Epithelial cell of esophagus (primary cell): Measurements from ENCODE around the gene PSMD13.

Experiments
- DNase-seq: peaks from one replicate; pipeline ENCODE4 v3.0.0; 2010; ENCODE audit warnings: low read depth
- H3K4me3 ChIP-seq: 2 replicates; pipeline ENCODE4 v1.5.1; 2011; ENCODE audit warnings: mild to moderate bottlenecking, low read length, control low read depth
- TF ChIP-seq, protein P1 (sequence below): IDR thresholded peaks from 2 replicates; pipeline ENCODE4 v1.5.1; 2011; ENCODE audit warnings: low read depth, mild to moderate bottlenecking, low read length, control low read depth, inconsistent platforms; ENCODE audit not compliant: insufficient read depth; ENCODE audit errors: missing control alignments

PSMD13 gene

DNA sequence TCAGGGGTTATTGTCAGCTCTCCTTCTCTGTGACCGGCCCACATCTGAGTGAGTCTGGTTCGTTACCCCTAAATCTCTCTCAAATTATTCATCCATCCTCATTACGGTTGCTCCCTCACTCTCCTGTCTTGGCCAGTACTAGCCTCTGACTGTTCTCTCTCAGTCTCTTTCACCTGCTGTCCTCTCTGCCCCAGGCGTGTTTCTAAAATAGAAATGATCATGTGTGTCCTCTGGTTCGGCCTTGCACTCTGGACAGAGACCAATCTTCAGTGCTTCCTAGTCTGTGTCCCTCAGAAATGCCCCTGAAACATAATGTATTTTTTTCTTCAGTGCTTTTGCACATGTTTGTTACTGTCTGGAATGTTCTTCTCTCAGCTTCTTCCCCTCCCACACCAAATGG is 4.9 kb downstream of the PSMD13 start:
- TF ChIP-seq, protein P1, sequence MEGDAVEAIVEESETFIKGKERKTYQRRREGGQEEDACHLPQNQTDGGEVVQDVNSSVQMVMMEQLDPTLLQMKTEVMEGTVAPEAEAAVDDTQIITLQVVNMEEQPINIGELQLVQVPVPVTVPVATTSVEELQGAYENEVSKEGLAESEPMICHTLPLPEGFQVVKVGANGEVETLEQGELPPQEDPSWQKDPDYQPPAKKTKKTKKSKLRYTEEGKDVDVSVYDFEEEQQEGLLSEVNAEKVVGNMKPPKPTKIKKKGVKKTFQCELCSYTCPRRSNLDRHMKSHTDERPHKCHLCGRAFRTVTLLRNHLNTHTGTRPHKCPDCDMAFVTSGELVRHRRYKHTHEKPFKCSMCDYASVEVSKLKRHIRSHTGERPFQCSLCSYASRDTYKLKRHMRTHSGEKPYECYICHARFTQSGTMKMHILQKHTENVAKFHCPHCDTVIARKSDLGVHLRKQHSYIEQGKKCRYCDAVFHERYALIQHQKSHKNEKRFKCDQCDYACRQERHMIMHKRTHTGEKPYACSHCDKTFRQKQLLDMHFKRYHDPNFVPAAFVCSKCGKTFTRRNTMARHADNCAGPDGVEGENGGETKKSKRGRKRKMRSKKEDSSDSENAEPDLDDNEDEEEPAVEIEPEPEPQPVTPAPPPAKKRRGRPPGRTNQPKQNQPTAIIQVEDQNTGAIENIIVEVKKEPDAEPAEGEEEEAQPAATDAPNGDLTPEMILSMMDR = no peak
- H3K4me3 ChIP-seq = no peak overlapping the region
- DNase-seq = no peak

DNA sequence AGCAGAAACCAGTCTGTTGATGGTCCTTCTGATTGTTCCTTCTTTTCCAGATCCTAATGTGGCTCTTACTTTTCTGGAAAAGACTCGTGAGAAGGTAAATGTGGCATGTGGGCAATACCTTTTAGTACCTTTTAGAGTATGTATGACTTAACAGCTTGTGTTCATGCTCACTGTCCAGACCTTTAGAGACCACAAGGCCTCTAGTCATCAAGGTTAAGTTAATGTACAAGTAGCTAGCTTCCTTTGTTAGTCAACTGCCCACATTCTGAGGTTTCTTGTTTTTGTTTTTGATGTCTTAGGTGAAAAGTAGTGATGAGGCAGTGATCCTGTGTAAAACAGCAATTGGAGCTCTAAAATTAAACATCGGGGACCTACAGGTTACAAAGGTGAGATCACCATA is 7.6 kb downstream of the PSMD13 start:
- DNase-seq = no peak
- TF ChIP-seq, protein P1 = no peak
- no peak overlapping the region for H3K4me3 ChIP-seq

DNA sequence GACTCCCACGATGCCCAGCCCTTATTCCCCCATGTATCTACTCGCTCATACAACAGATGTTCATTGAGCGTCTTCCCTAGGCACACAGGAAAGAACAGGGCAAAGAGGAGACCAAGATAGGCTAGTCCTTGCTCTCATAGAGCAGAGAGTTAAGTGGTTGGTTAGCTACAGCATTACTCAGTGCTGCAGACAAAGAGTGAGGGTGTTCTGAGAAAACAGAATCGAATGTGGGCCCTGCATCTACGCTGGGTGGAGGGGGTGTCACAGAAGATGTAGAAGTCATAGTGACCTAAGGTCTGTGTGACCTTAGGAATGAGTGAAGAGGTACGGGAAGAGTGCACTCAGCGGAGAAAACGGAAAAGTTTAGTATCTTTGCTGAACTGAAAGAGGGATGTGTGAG is 12.3 kb downstream of the PSMD13 start:
- TF ChIP-seq, protein P1 = no peak

DNA sequence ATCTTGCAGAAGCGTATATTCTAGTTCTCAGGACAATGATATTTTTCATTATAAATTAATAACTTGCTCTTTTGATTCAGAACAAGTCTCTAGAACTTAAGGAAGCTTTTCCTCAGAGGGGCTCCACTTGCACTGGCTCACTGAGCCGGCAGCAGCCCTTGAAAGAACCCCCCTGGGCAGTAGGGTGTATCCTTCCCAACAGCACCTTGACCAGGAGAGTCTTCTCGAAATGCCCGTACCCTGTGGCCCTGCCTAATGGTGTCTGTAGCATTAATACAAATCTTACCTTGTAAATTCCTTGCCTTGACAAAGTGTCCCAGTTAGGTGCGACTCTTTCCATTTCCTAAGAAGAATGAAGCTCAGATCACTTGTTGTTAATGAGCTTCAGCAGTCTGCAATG is 13.5 kb downstream of the PSMD13 start:
- TF ChIP-seq, protein P1 = no peak
- no peak for DNase-seq
- no peak overlapping the region for H3K4me3 ChIP-seq

More for the DNA sequence above, 12.3 kb downstream of the PSMD13 start:
- no peak overlapping the region for H3K4me3 ChIP-seq
- no peak for DNase-seq

DNA sequence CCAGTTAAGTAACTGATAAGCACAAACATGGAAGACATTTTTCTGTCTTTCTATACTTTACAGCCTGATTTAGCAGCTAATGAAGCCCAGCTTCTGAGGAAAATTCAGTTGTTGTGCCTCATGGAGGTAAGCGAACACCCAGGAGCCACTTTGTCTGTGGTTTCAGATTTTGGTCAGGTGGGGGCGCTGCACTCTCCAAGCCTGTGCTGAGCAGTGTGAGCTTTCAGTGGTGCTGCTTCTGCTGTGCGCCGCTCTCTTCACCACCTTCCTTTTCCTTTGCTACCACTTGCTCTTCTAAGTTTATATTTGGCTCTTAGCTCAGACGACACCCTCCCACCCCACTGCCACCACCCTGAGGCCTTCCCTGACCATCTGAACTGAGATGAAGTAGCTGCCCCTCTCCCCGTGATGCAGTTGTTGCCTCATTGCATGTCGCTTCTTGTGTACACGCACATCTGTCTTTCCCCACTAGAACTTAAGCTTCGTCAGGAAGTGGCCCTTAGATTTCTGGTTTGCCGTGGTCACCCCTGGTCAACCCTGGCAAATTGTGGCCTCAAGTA is 14.0 kb downstream of the PSMD13 start:
- TF ChIP-seq, protein P1 = peak; percentile 76
- peak; percentile 66 for DNase-seq
- H3K4me3 ChIP-seq = no peak overlapping the region

DNA sequence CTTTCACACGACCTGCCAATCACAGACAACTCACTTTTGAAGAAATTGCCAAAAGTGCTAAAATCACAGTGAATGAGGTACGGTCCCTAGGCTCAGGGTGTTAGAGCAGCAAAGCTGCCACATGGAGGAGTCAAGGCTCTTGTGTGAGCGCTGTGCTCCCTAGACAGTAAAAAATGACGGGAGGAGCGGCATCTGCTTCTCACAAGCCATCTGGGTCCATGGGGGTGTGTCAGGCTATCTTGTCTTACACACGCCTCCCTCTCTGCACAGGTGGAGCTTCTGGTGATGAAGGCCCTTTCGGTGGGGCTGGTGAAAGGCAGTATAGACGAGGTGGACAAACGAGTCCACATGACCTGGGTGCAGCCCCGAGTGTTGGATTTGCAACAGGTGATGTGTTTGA is 14.8 kb downstream of the PSMD13 start:
- no peak for DNase-seq
- TF ChIP-seq, protein P1 = no peak
- H3K4me3 ChIP-seq = no peak overlapping the region

DNA sequence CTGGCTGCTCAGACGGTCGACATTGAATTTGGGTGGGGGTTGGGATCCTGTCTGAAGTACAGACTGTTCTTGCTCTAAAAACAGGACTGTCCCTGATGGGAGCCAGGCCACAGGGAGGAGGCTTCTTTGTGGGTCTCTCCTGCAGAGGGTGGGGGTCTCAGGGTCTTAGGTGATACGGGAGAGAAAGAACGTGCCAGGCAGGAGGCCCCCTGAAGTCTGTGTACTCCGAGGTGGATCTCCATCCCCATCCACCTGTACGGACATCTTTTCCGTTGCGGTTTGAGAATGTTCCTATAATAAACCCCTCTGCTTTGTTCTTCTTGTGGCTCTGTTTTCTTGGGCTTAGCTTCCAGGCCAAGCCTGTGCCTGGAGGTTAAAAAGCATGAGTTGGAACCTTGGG is 15.9 kb downstream of the PSMD13 start:
- TF ChIP-seq, protein P1 = no peak
- no peak for DNase-seq
- no peak overlapping the region for H3K4me3 ChIP-seq
